H9 (cell line): Measurements from ENCODE around the gene MPZL1. TPM values are rescaled to one million over a fixed set of nuclear protein-coding genes. Genes with fewer than 3 reads are reported as not detected.

ENCODE experiments used
- DNase-seq: peaks from one replicate; pipeline ENCODE4 v3.0.0-alpha.2; 2017
- H2AFZ ChIP-seq: one replicate; pipeline ENCODE4 v1.6.1; 2013; ENCODE audit warnings: mild to moderate bottlenecking, low read length, control low read depth, moderate library complexity
- H2AK5ac ChIP-seq: 2 replicates; pipeline ENCODE4 v1.6.1; 2013; ENCODE audit warnings: low read length, control low read depth, mixed read lengths; ENCODE audit not compliant: insufficient read length
- H2BK120ac ChIP-seq: one replicate; pipeline ENCODE4 v1.6.1; 2013; ENCODE audit warnings: low read depth, mild to moderate bottlenecking, low read length, control low read depth, inconsistent platforms; ENCODE audit not compliant: poor library complexity, severe bottlenecking
- H2BK12ac ChIP-seq: 2 replicates; pipeline ENCODE4 v1.6.1; 2013; ENCODE audit warnings: low read length, control low read depth, mixed read lengths, low read depth; ENCODE audit not compliant: insufficient read length
- H2BK15ac ChIP-seq: 2 replicates; pipeline ENCODE4 v1.6.1; 2013; ENCODE audit warnings: low read depth, low read length, control low read depth
- H2BK20ac ChIP-seq: one replicate; pipeline ENCODE4 v1.6.1; 2013; ENCODE audit warnings: low read depth, mild to moderate bottlenecking, low read length, control low read depth, inconsistent platforms; ENCODE audit not compliant: poor library complexity, severe bottlenecking
- H2BK5ac ChIP-seq: 2 replicates; pipeline ENCODE4 v1.6.1; 2013; ENCODE audit warnings: low read length, control low read depth, mixed read lengths; ENCODE audit not compliant: insufficient read length
- H3K14ac ChIP-seq: 2 replicates; pipeline ENCODE4 v1.6.1; 2013; ENCODE audit warnings: low read length, control low read depth; ENCODE audit not compliant: insufficient read depth
- H3K18ac ChIP-seq: 2 replicates; pipeline ENCODE4 v1.6.1; 2013; ENCODE audit warnings: low read depth, mild to moderate bottlenecking, mixed read lengths, low read length, control low read depth; ENCODE audit not compliant: insufficient read length
- H3K23ac ChIP-seq: 2 replicates; pipeline ENCODE4 v1.6.1; 2013; ENCODE audit warnings: low read length, control low read depth, mixed read lengths, low read depth; ENCODE audit not compliant: insufficient read length
- H3K23me2 ChIP-seq: 2 replicates; pipeline ENCODE4 v1.6.1; 2013; ENCODE audit warnings: low read depth, mild to moderate bottlenecking, mixed read lengths, low read length, control low read depth; ENCODE audit not compliant: insufficient read length, poor library complexity, severe bottlenecking
- H3K27ac ChIP-seq: 2 replicates; pipeline ENCODE4 v1.5.1; 2013; ENCODE audit warnings: low read length, control low read depth, mixed read lengths, low read depth; ENCODE audit not compliant: insufficient read length
- H3K27me3 ChIP-seq: 2 replicates; pipeline ENCODE4 v1.6.1; 2013; ENCODE audit warnings: low read length, control low read depth, inconsistent platforms; ENCODE audit not compliant: insufficient read depth
- H3K4ac ChIP-seq: 2 replicates; pipeline ENCODE4 v1.6.1; 2013; ENCODE audit warnings: low read depth, mild to moderate bottlenecking, control low read depth, inconsistent platforms, low read length, moderate library complexity
- H3K4me1 ChIP-seq: 2 replicates; pipeline ENCODE4 v1.6.1; 2013; ENCODE audit warnings: low read length, control low read depth, inconsistent platforms; ENCODE audit not compliant: insufficient read depth
- H3K4me2 ChIP-seq: 2 replicates; pipeline ENCODE4 v1.6.1; 2013; ENCODE audit warnings: low read length, control low read depth, mixed read lengths; ENCODE audit not compliant: insufficient read length, insufficient read depth
- H3K56ac ChIP-seq: 2 replicates; pipeline ENCODE4 v1.6.1; 2013; ENCODE audit warnings: low read depth, mild to moderate bottlenecking, mixed read lengths, low read length, control low read depth; ENCODE audit not compliant: insufficient read length
- H3K79me1 ChIP-seq: 2 replicates; pipeline ENCODE4 v1.6.1; 2013; ENCODE audit warnings: low read depth, mild to moderate bottlenecking, moderate library complexity, low read length, control low read depth, inconsistent platforms; ENCODE audit not compliant: insufficient read depth, poor library complexity, severe bottlenecking
- H3K79me2 ChIP-seq: 2 replicates; pipeline ENCODE4 v1.6.1; 2013; ENCODE audit warnings: low read length, control low read depth, inconsistent platforms; ENCODE audit not compliant: insufficient read depth
- H3K9ac ChIP-seq: 2 replicates; pipeline ENCODE4 v1.6.1; 2013; ENCODE audit warnings: low read length, control low read depth, mixed read lengths; ENCODE audit not compliant: insufficient read length; ENCODE audit errors: extremely low read depth
- H3K9me3 ChIP-seq: one replicate; pipeline ENCODE4 v1.6.1; 2013; ENCODE audit warnings: low read depth, low read length, inconsistent platforms; ENCODE audit not compliant: control insufficient read depth
- H3T11ph ChIP-seq: one replicate; pipeline ENCODE4 v1.6.1; 2013; ENCODE audit warnings: mild to moderate bottlenecking, low read length, control low read depth, inconsistent platforms
- H4K20me1 ChIP-seq: one replicate; pipeline ENCODE4 v1.6.1; 2013; ENCODE audit not compliant: control insufficient read depth, insufficient read length, insufficient read depth
- H4K5ac ChIP-seq: 2 replicates; pipeline ENCODE4 v1.6.1; 2013; ENCODE audit warnings: low read depth, mild to moderate bottlenecking, mixed read lengths, low read length, control low read depth; ENCODE audit not compliant: insufficient read length
- H4K8ac ChIP-seq: replicated peaks from 2 replicates; pipeline ENCODE4 v1.6.1; 2013; ENCODE audit warnings: low read length, control low read depth, mixed read lengths, low read depth; ENCODE audit not compliant: insufficient read length
- H4K91ac ChIP-seq: 2 replicates; pipeline ENCODE4 v1.6.1; 2013; ENCODE audit warnings: low read depth, mild to moderate bottlenecking, moderate library complexity, mixed read lengths, low read length, control low read depth; ENCODE audit not compliant: insufficient read length
- H3K27ac Mint-ChIP-seq, 3 experiments: 2 replicates in 2 of 3; 3 replicates in 1 of 3; pipeline ENCODE4 v1.8.0; 2020 to 2021; ENCODE audit warnings: mixed read lengths in 3 of 3, mild to moderate bottlenecking in 1 of 3, moderate library complexity in 1 of 3
- H3K27me3 Mint-ChIP-seq: 2 replicates; pipeline ENCODE4 v1.8.0; 2021; ENCODE audit warnings: low read depth, mild to moderate bottlenecking, moderate library complexity, mixed read lengths
- H3K36me3 Mint-ChIP-seq, 3 experiments: 2 replicates in 2 of 3; 3 replicates in 1 of 3; pipeline ENCODE4 v1.8.0; 2020 to 2021; ENCODE audit warnings: low read depth in 3 of 3, mixed read lengths in 3 of 3; ENCODE audit not compliant: insufficient read depth in 1 of 3
- H3K4me1 Mint-ChIP-seq, 2 experiments: 2 replicates each; pipeline ENCODE4 v1.8.0; 2020; ENCODE audit warnings: mixed read lengths in 2 of 2
- H3K4me3 Mint-ChIP-seq, 2 experiments: 2 replicates in 1 of 2; 3 replicates in 1 of 2; pipeline ENCODE4 v1.8.0; 2020 to 2021; ENCODE audit warnings: mild to moderate bottlenecking in 2 of 2, mixed read lengths in 2 of 2, moderate library complexity in 1 of 2
- H3K9me3 Mint-ChIP-seq, 2 experiments: 2 replicates in 1 of 2; 3 replicates in 1 of 2; pipeline ENCODE4 v1.8.0; 2020; ENCODE audit warnings: mild to moderate bottlenecking in 2 of 2, mixed read lengths in 2 of 2, moderate library complexity in 1 of 2
- CTCF ChIP-seq: fragments of 200-600 bp; sonication (generic); conservative IDR thresholded peaks from 3 replicates; pipeline ENCODE4 v1.8.0; 2021; ENCODE audit warnings: antibody characterized with exemption, mild to moderate bottlenecking
- WGBS: extraction: QIAGEN DNeasy Blood & Tissue Kit; methylation state at CpG from one replicate; pipeline ENCODE4 v1.1.7; 2013; ENCODE audit warnings: missing lambda C conversion rate, low lambda C conversion rate, mixed read lengths; ENCODE audit not compliant: insufficient read length; ENCODE audit errors: extremely low coverage; 5-methylcytosine and 5-hydroxymethylcytosine counted together
- total RNA-seq: library from RNA; stranded (reverse); gene quantifications from 2 replicates; pipeline ENCODE4 v1.2.1, GENCODE V29; 2021

MPZL1 gene
- total RNA-seq, 1 experiment from 2014 or later: 60.7 TPM

- no peaks in the 10 kb centered on the region for H3K27me3 Mint-ChIP-seq
- no peaks in the 10 kb centered on the region for H3K36me3 Mint-ChIP-seq
- Histone ChIP-seq H3K27ac (no peak overlapping the region), H2AK5ac (no peak overlapping the region), H3K9ac (no peak overlapping the region), H3K79me1 (peaks cover 9% of the 10 kb centered on the region), H4K20me1 (no peaks in the 10 kb centered on the region), H2BK12ac (no peak overlapping the region), H3K79me2 (peaks cover 7% of the 10 kb centered on the region; the same call in 1 of the 2 replicates), H3K23ac (no peak overlapping the region), H3T11ph (no peak overlapping the region), H3K4ac (no peak overlapping the region), H2AFZ (no peak overlapping the region), H3K23me2 (no peaks in the 10 kb centered on the region), H2BK5ac (no peak overlapping the region), H4K8ac (no peak overlapping the region), H2BK20ac (no peak overlapping the region), H4K91ac (no peak overlapping the region), H3K4me2 (no peak overlapping the region), H2BK120ac (no peak overlapping the region), H3K18ac (no peak overlapping the region), H3K27me3 (no peaks in the 10 kb centered on the region), H2BK15ac (no peak overlapping the region), H3K4me1 (no peaks in the 10 kb centered on the region; the same call in 1 of the 2 replicates), H3K56ac (no peak overlapping the region), H3K14ac (no peak overlapping the region), H4K5ac (no peak overlapping the region), H3K9me3 (no peaks in the 10 kb centered on the region)
- no peak overlapping the region for H3K27ac Mint-ChIP-seq
- no CpG with 5 or more reads among the region's 2 CpGs for WGBS
- DNase-seq: no peak
- no peak for TF ChIP-seq CTCF
- no peaks in the 10 kb centered on the region for H3K9me3 Mint-ChIP-seq
- peaks cover 6 to 10% of the 10 kb centered on the region in 2 experiments for H3K4me1 Mint-ChIP-seq
- H3K4me3 Mint-ChIP-seq: no peak overlapping the region
These were observed 28.9 kb downstream of the MPZL1 start for GRCh38 chr1:167750641-167751040.
